ENCODE results near the gene ECI1. TPM values are rescaled to one million over a fixed set of nuclear protein-coding genes. Genes with fewer than 3 reads are reported as not detected.

The ECI1 gene
- polyA plus RNA-seq, 3 donors = 29.9 to 74.5 (median 52.3) TPM

GRCh38 chr16:2200313-2200712 is 51.1 kb downstream of the ECI1 start:
- Mint-ChIP-seq H3K4me1 (peaks cover 8% of the 10 kb centered on the region), H3K36me3 (no peaks in the 10 kb centered on the region), H3K27me3 (ENCODE audit: low read depth in 3 of 3) (peaks cover 35 to 57% (median 35%) of the 10 kb centered on the region in 3 donors), H3K27ac (no peak overlapping the region), H3K9me3 (peaks cover 0 to 12% (median 3%) of the 10 kb centered on the region in 7 donors), H3K4me3 (no peak overlapping the region)
- no peak overlapping the region for H3K4me2 ChIP-seq (replicated peaks; ENCODE audit: extremely low read depth, low read length, poor library complexity, severe bottlenecking)
- no peak overlapping the region for H2AFZ ChIP-seq (ENCODE audit: insufficient read depth, low read depth, low read length, poor library complexity, severe bottlenecking)
- H3K27me3 ChIP-seq (ENCODE audit: control insufficient read depth in 2 of 2, insufficient read depth in 2 of 2, low read length in 2 of 2) = peaks cover 25 to 35% of the 10 kb centered on the region in 2 donors
- H3K4me3 ChIP-seq (replicated peaks in 1 of 3; ENCODE audit: low read depth in 2 of 3, low read length in 3 of 3) = no peak overlapping the region
- TF ChIP-seq, protein P1, sequence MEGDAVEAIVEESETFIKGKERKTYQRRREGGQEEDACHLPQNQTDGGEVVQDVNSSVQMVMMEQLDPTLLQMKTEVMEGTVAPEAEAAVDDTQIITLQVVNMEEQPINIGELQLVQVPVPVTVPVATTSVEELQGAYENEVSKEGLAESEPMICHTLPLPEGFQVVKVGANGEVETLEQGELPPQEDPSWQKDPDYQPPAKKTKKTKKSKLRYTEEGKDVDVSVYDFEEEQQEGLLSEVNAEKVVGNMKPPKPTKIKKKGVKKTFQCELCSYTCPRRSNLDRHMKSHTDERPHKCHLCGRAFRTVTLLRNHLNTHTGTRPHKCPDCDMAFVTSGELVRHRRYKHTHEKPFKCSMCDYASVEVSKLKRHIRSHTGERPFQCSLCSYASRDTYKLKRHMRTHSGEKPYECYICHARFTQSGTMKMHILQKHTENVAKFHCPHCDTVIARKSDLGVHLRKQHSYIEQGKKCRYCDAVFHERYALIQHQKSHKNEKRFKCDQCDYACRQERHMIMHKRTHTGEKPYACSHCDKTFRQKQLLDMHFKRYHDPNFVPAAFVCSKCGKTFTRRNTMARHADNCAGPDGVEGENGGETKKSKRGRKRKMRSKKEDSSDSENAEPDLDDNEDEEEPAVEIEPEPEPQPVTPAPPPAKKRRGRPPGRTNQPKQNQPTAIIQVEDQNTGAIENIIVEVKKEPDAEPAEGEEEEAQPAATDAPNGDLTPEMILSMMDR (IDR thresholded peaks at IDR 0.05) = no peak
- H3K9ac ChIP-seq (ENCODE audit: insufficient read depth, low read length, poor library complexity, severe bottlenecking) = no peak overlapping the region
- H3K27ac ChIP-seq (ENCODE audit: low read depth in 1 of 2, low read length in 2 of 2) = no peak overlapping the region
- H3K36me3 ChIP-seq (replicated peaks in 1 of 2; ENCODE audit: control insufficient read depth in 1 of 2, insufficient read depth in 2 of 2, low read length in 2 of 2) = no peaks in the 10 kb centered on the region
- H4K20me1 ChIP-seq (ENCODE audit: insufficient read depth, low read length) = no peaks in the 10 kb centered on the region
- no peak for DNase-seq
- WGBS (ENCODE audit: insufficient coverage) = 100% methylated on average over 3 of the region's 6 CpGs
- H3K9me3 ChIP-seq (replicated peaks in 1 of 2; ENCODE audit: control insufficient read depth in 1 of 2, insufficient read depth in 1 of 2, low read length in 2 of 2) = peaks cover 0 to 7% of the 10 kb centered on the region in 2 donors
- peaks cover 11 to 18% of the 10 kb centered on the region in 2 donors for H3K4me1 ChIP-seq (ENCODE audit: control insufficient read depth in 1 of 2, insufficient read depth in 2 of 2, low read length in 2 of 2)
- no peaks in the 10 kb centered on the region for H3K79me2 ChIP-seq (ENCODE audit: insufficient read depth, low read length)
- intact Hi-C loops (cut with micrococcal nuclease) = no loop called here

- peaks cover 31 to 42% of the 10 kb centered on the region in 2 donors for H3K27me3 ChIP-seq (ENCODE audit: control insufficient read depth in 2 of 2, insufficient read depth in 2 of 2, low read length in 2 of 2)
- 86% methylated on average over 10 of the region's 14 CpGs for WGBS (ENCODE audit: insufficient coverage)
- H3K9ac ChIP-seq (ENCODE audit: insufficient read depth, low read length, poor library complexity, severe bottlenecking) = no peak overlapping the region
- Mint-ChIP-seq H3K4me3 (no peak overlapping the region), H3K4me1 (peaks cover 10% of the 10 kb centered on the region), H3K36me3 (no peaks in the 10 kb centered on the region), H3K27me3 (ENCODE audit: low read depth in 3 of 3) (peaks cover 41 to 64% (median 41%) of the 10 kb centered on the region in 3 donors), H3K27ac (no peak overlapping the region), H3K9me3 (peaks cover 0 to 17% (median 4%) of the 10 kb centered on the region in 7 donors)
- H4K20me1 ChIP-seq (ENCODE audit: insufficient read depth, low read length) = no peaks in the 10 kb centered on the region
- no peak overlapping the region for H3K27ac ChIP-seq (ENCODE audit: low read depth in 1 of 2, low read length in 2 of 2)
- TF ChIP-seq, protein P1 (IDR thresholded peaks at IDR 0.05) = no peak
- H3K4me1 ChIP-seq (ENCODE audit: control insufficient read depth in 1 of 2, insufficient read depth in 2 of 2, low read length in 2 of 2) = peaks cover 7 to 13% of the 10 kb centered on the region in 2 donors
- H3K79me2 ChIP-seq (ENCODE audit: insufficient read depth, low read length) = no peaks in the 10 kb centered on the region
- peaks cover 0 to 7% of the 10 kb centered on the region in 2 donors for H3K9me3 ChIP-seq (replicated peaks in 1 of 2; ENCODE audit: control insufficient read depth in 1 of 2, insufficient read depth in 1 of 2, low read length in 2 of 2)
- DNase-seq = no peak
- no peak overlapping the region for H3K4me2 ChIP-seq (replicated peaks; ENCODE audit: extremely low read depth, low read length, poor library complexity, severe bottlenecking)
- H3K4me3 ChIP-seq (replicated peaks in 1 of 3; ENCODE audit: low read depth in 2 of 3, low read length in 3 of 3) = no peak overlapping the region
- intact Hi-C loops (cut with micrococcal nuclease) = loop anchor here in 1 of 2 donors (5.0 kb wide), 1 partner anchor 53 kb away; the partner anchor contains the start of gene ECI1
- no peaks in the 10 kb centered on the region for H3K36me3 ChIP-seq (replicated peaks in 1 of 2; ENCODE audit: control insufficient read depth in 1 of 2, insufficient read depth in 2 of 2, low read length in 2 of 2)
- H2AFZ ChIP-seq (ENCODE audit: insufficient read depth, low read depth, low read length, poor library complexity, severe bottlenecking) = no peak overlapping the region
Observed at GRCh38 chr16:2199621-2200139, 51.7 kb downstream of the ECI1 start.
